HG02938 (cell line): Measurements from ENCODE around the gene GRIN2A.

Experiments
- ATAC-seq: cut with Tn5 transposase; IDR thresholded peaks from one replicate; pipeline ENCODE4 v1.9.1; 2021; ENCODE audit warnings: mild to moderate bottlenecking, moderate library complexity; ENCODE audit not compliant: unreplicated experiment

Gene GRIN2A

GRCh38 chr16:9827062-9827752 lies 355.0 kb downstream of the GRIN2A start:
- no peak for ATAC-seq

GRCh38 chr16:9826656-9827055 lies 355.6 kb downstream of the GRIN2A start:
- ATAC-seq, result no peak

- ATAC-seq, result no peak
Observed at GRCh38 chr16:9824200-9825068, 357.8 kb downstream of the GRIN2A start.

- no peak for ATAC-seq
Observed at GRCh38 chr16:9823510-9823909, 358.7 kb downstream of the GRIN2A start.

- ATAC-seq, result no peak
Observed at GRCh38 chr16:9821970-9822369, 360.3 kb downstream of the GRIN2A start.

GRCh38 chr16:9821331-9821730 lies 360.9 kb downstream of the GRIN2A start:
- ATAC-seq, result no peak

- no peak for ATAC-seq
Observed at GRCh38 chr16:9820476-9821246, 361.6 kb downstream of the GRIN2A start.

- ATAC-seq, result no peak
Observed at GRCh38 chr16:9818702-9819101, 363.5 kb downstream of the GRIN2A start.

GRCh38 chr16:9817586-9817985 lies 364.6 kb downstream of the GRIN2A start:
- ATAC-seq, result no peak

- no peak for ATAC-seq
Observed at GRCh38 chr16:9816644-9817043, 365.6 kb downstream of the GRIN2A start.

GRCh38 chr16:9813665-9814064 lies 368.6 kb downstream of the GRIN2A start:
- ATAC-seq, result no peak

- no peak for ATAC-seq
Observed at GRCh38 chr16:9808210-9808609, 374.0 kb downstream of the GRIN2A start.

- ATAC-seq, result no peak
Observed at GRCh38 chr16:9807302-9807701, 374.9 kb downstream of the GRIN2A start.

- no peak for ATAC-seq
Observed at GRCh38 chr16:9805109-9805508, 377.1 kb downstream of the GRIN2A start.

- ATAC-seq, result no peak
Observed at GRCh38 chr16:9802160-9802559, 380.1 kb downstream of the GRIN2A start.

GRCh38 chr16:9801651-9802050 lies 380.6 kb downstream of the GRIN2A start:
- no peak for ATAC-seq

- ATAC-seq, result no peak
Observed at GRCh38 chr16:9800186-9800738, 382.0 kb downstream of the GRIN2A start.

GRCh38 chr16:9798952-9799580 lies 383.2 kb downstream of the GRIN2A start:
- ATAC-seq, result no peak

GRCh38 chr16:9798474-9798873 lies 383.8 kb downstream of the GRIN2A start:
- ATAC-seq, result no peak

- no peak for ATAC-seq
Observed at GRCh38 chr16:9797306-9797705, 384.9 kb downstream of the GRIN2A start.

GRCh38 chr16:9793623-9794022 lies 388.6 kb downstream of the GRIN2A start:
- ATAC-seq, result no peak
